GM10248 (cell line): ENCODE data around the gene DPYD.

Experiments used
- CTCF ChIA-PET: fragments of 300-600 bp; sonication (Branson Sonifier 250); formaldehyde crosslinking; extraction: SDS; loops from one replicate; lab custom pipeline; 2021; ENCODE audit warnings: antibody characterized with exemption; lab: Yijun Ruan, JAX
- POLR2A ChIA-PET: fragments of 350-650 bp; sonication (Branson Sonifier 250); formaldehyde crosslinking; extraction: SDS; loops from one replicate; lab custom pipeline; 2020; ENCODE audit warnings: antibody characterized with exemption; lab: Yijun Ruan, JAX
- DNase-seq: peaks from one replicate; pipeline ENCODE4 v3.0.0; 2012; ENCODE audit errors: extremely low spot score
- TF ChIP-seq, protein P1 (sequence below): IDR thresholded peaks from 2 replicates; pipeline ENCODE4 v1.5.1; 2012; ENCODE audit warnings: mild to moderate bottlenecking, low read depth; ENCODE audit errors: extremely low read depth, missing control alignments, control extremely low read depth

The DPYD gene

GRCh38 chr1:97170300-97170699, 750.5 kb downstream of the DPYD start:
- ChIA-PET CTCF (no interaction called here), POLR2A (no interaction called here)
- TF ChIP-seq, protein P1, sequence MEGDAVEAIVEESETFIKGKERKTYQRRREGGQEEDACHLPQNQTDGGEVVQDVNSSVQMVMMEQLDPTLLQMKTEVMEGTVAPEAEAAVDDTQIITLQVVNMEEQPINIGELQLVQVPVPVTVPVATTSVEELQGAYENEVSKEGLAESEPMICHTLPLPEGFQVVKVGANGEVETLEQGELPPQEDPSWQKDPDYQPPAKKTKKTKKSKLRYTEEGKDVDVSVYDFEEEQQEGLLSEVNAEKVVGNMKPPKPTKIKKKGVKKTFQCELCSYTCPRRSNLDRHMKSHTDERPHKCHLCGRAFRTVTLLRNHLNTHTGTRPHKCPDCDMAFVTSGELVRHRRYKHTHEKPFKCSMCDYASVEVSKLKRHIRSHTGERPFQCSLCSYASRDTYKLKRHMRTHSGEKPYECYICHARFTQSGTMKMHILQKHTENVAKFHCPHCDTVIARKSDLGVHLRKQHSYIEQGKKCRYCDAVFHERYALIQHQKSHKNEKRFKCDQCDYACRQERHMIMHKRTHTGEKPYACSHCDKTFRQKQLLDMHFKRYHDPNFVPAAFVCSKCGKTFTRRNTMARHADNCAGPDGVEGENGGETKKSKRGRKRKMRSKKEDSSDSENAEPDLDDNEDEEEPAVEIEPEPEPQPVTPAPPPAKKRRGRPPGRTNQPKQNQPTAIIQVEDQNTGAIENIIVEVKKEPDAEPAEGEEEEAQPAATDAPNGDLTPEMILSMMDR, result no peak

GRCh38 chr1:97168056-97168455, 752.8 kb downstream of the DPYD start:
- ChIA-PET CTCF (no interaction called here), POLR2A (no interaction called here)

More at GRCh38 chr1:97170300-97170699, 750.5 kb downstream of the DPYD start:
- no peak for DNase-seq

GRCh38 chr1:97167246-97167645, 753.6 kb downstream of the DPYD start:
- CTCF ChIA-PET, result no interaction called here
- no peak for DNase-seq
- POLR2A ChIA-PET, result no interaction called here
- TF ChIP-seq, protein P1, result no peak

More at GRCh38 chr1:97168056-97168455, 752.8 kb downstream of the DPYD start:
- TF ChIP-seq, protein P1, result no peak
- DNase-seq, result no peak

DNA sequence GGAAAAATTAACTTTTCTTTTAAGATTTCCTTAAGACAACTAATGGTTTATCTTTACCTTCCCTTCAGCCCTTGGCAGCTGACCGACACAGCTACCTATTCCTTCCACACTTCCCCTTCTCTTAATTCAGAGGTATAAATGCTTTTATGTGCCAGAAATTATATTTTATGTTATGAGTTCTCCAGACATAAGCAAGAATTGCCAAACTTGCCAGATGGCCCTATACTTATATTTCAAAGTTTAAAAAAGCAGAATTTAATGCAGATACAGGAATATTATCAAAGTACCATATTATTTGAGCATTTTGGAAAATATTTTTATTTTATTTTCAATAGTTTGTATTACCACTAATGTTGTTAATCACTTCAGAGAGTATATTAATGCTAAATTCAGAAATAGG, 754.2 kb downstream of the DPYD start:
- DNase-seq, result no peak
- ChIA-PET CTCF (interaction anchor here (1.7 kb wide), 1 partner anchor 29 kb away, joined by 3 read pairs; no protein-coding TSS in a partner anchor), POLR2A (no interaction called here)
- TF ChIP-seq, protein P1, result no peak

GRCh38 chr1:97164276-97164639, 756.6 kb downstream of the DPYD start:
- POLR2A ChIA-PET, result no interaction called here
- TF ChIP-seq, protein P1, result no peak
- DNase-seq, result no peak
- CTCF ChIA-PET, result no interaction called here

GRCh38 chr1:97163591-97164275, 757.1 kb downstream of the DPYD start:
- TF ChIP-seq, protein P1, result no peak
- CTCF ChIA-PET, result no interaction called here
- DNase-seq, result no peak
- POLR2A ChIA-PET, result no interaction called here
